ENCODE measurements around the gene KCTD12. TPM values are rescaled to one million over a fixed set of nuclear protein-coding genes. Genes with fewer than 3 reads are reported as not detected.
"Not testable (repeated sequence)": the region's sequence is repeated elsewhere in the genome, so short reads cannot be mapped to it uniquely, and the experiment has no call there.

KCTD12 gene
- total RNA-seq, 1 experiment from 2014 or later: 2.8 TPM

- no TSS peak for BruUV-seq (replicated peaks)
- CTCF ChIA-PET: no interaction called here
- TF ChIP-seq CTCF (IDR thresholded peaks at IDR 0.05; ENCODE audit: unreplicated experiment): no peak
- intact Hi-C loops (cut with micrococcal nuclease; ENCODE audit: unreplicated experiment): no loop called here
- Mint-ChIP-seq H3K4me1 (ENCODE audit: low read depth, unreplicated experiment) (peaks cover 7% of the 10 kb centered on the region), H3K4me3 (ENCODE audit: low read depth, unreplicated experiment) (no peak overlapping the region), H3K36me3 (ENCODE audit: insufficient read depth, unreplicated experiment) (no peaks in the 10 kb centered on the region), H3K27ac (ENCODE audit: unreplicated experiment) (no peak overlapping the region), H3K9me3 (ENCODE audit: low read depth, unreplicated experiment) (no peaks in the 10 kb centered on the region), H3K27me3 (ENCODE audit: unreplicated experiment) (no peaks in the 10 kb centered on the region)
- no peak for DNase-seq
Observed at GRCh38 chr13:76929320-76929719, 43.1 kb upstream of the KCTD12 start.

GRCh38 chr13:76928456-76928855 is 42.3 kb upstream of the KCTD12 start:
- intact Hi-C loops (cut with micrococcal nuclease; ENCODE audit: unreplicated experiment): no loop called here
- no peaks in the 10 kb centered on the region for H3K9me3 Mint-ChIP-seq (ENCODE audit: low read depth, unreplicated experiment)
- TF ChIP-seq CTCF (IDR thresholded peaks at IDR 0.05; ENCODE audit: unreplicated experiment): no peak
- no peak overlapping the region for H3K4me3 Mint-ChIP-seq (ENCODE audit: low read depth, unreplicated experiment)
- no peak overlapping the region for H3K27ac Mint-ChIP-seq (ENCODE audit: unreplicated experiment)
- no peaks in the 10 kb centered on the region for H3K36me3 Mint-ChIP-seq (ENCODE audit: insufficient read depth, unreplicated experiment)
- DNase-seq: no peak
- H3K4me1 Mint-ChIP-seq (ENCODE audit: low read depth, unreplicated experiment): peaks cover 7% of the 10 kb centered on the region
- H3K27me3 Mint-ChIP-seq (ENCODE audit: unreplicated experiment): no peaks in the 10 kb centered on the region
- CTCF ChIA-PET: no interaction called here
- BruUV-seq (replicated peaks): no TSS peak

GRCh38 chr13:76927955-76928354 is 41.8 kb upstream of the KCTD12 start:
- intact Hi-C loops (cut with micrococcal nuclease; ENCODE audit: unreplicated experiment): no loop called here
- Mint-ChIP-seq H3K4me1 (ENCODE audit: low read depth, unreplicated experiment) (peaks cover 7% of the 10 kb centered on the region), H3K9me3 (ENCODE audit: low read depth, unreplicated experiment) (no peaks in the 10 kb centered on the region), H3K4me3 (ENCODE audit: low read depth, unreplicated experiment) (no peak overlapping the region), H3K36me3 (ENCODE audit: insufficient read depth, unreplicated experiment) (no peaks in the 10 kb centered on the region), H3K27me3 (ENCODE audit: unreplicated experiment) (no peaks in the 10 kb centered on the region), H3K27ac (ENCODE audit: unreplicated experiment) (no peak overlapping the region)
- DNase-seq: no peak
- no peak for TF ChIP-seq CTCF (IDR thresholded peaks at IDR 0.05; ENCODE audit: unreplicated experiment)
- CTCF ChIA-PET: no interaction called here
- no TSS peak for BruUV-seq (replicated peaks)

- TF ChIP-seq CTCF (IDR thresholded peaks at IDR 0.05; ENCODE audit: unreplicated experiment): no peak
- CTCF ChIA-PET: no interaction called here
- H3K4me1 Mint-ChIP-seq (ENCODE audit: low read depth, unreplicated experiment): peaks cover 7% of the 10 kb centered on the region
- H3K27ac Mint-ChIP-seq (ENCODE audit: unreplicated experiment): no peak overlapping the region
- no peaks in the 10 kb centered on the region for H3K36me3 Mint-ChIP-seq (ENCODE audit: insufficient read depth, unreplicated experiment)
- no peak overlapping the region for H3K4me3 Mint-ChIP-seq (ENCODE audit: low read depth, unreplicated experiment)
- no peaks in the 10 kb centered on the region for H3K27me3 Mint-ChIP-seq (ENCODE audit: unreplicated experiment)
- BruUV-seq (replicated peaks): no TSS peak
- H3K9me3 Mint-ChIP-seq (ENCODE audit: low read depth, unreplicated experiment): no peaks in the 10 kb centered on the region
- peak; percentile 1 for DNase-seq
- intact Hi-C loops (cut with micrococcal nuclease; ENCODE audit: unreplicated experiment): no loop called here
Observed at GRCh38 chr13:76925115-76925514, 38.9 kb upstream of the KCTD12 start.

- DNase-seq: no peak
- Mint-ChIP-seq H3K27ac (ENCODE audit: unreplicated experiment) (no peak overlapping the region), H3K4me1 (ENCODE audit: low read depth, unreplicated experiment) (peaks cover 14% of the 10 kb centered on the region), H3K27me3 (ENCODE audit: unreplicated experiment) (no peaks in the 10 kb centered on the region), H3K36me3 (ENCODE audit: insufficient read depth, unreplicated experiment) (no peaks in the 10 kb centered on the region), H3K9me3 (ENCODE audit: low read depth, unreplicated experiment) (no peaks in the 10 kb centered on the region), H3K4me3 (ENCODE audit: low read depth, unreplicated experiment) (no peak overlapping the region)
- no TSS peak for BruUV-seq (replicated peaks)
- CTCF ChIA-PET: no interaction called here
- TF ChIP-seq CTCF (IDR thresholded peaks at IDR 0.05; ENCODE audit: unreplicated experiment): no peak
- intact Hi-C loops (cut with micrococcal nuclease; ENCODE audit: unreplicated experiment): no loop called here
Observed at GRCh38 chr13:76921516-76921915, 35.3 kb upstream of the KCTD12 start.

- H3K9me3 Mint-ChIP-seq (ENCODE audit: low read depth, unreplicated experiment): not testable (repeated sequence)
Observed at GRCh38 chr13:76917755-76918481, 31.7 kb upstream of the KCTD12 start.

More at GRCh38 chr13:76917755-76918481, 31.7 kb upstream of the KCTD12 start:
- H3K4me3 Mint-ChIP-seq (ENCODE audit: low read depth, unreplicated experiment); H3K27me3 Mint-ChIP-seq (ENCODE audit: unreplicated experiment); BruUV-seq (replicated peaks); CTCF ChIA-PET; H3K36me3 Mint-ChIP-seq (ENCODE audit: insufficient read depth, unreplicated experiment); intact Hi-C loops (cut with micrococcal nuclease; ENCODE audit: unreplicated experiment); H3K4me1 Mint-ChIP-seq (ENCODE audit: low read depth, unreplicated experiment); DNase-seq; H3K27ac Mint-ChIP-seq (ENCODE audit: unreplicated experiment): not testable (repeated sequence)
